Stimulated activated effector memory CD8-positive, alpha-beta T cell treated with anti-CD3 and anti-CD28 coated beads, Interleukin-12 subunit alpha, Interleukin-12 subunit beta, amount 100 ng/mL, for 72 hours (primary cell): ENCODE data around the gene CDAN1.
A peak's percentile ranks its signal among the peaks of the same experiment; 100 is the strongest.

Experiments
- ATAC-seq: fragments of 150-1000 bp; cut with Tn5 transposase; 2 replicates; pipeline ENCODE4 v1.10.0; 2021
- DNase-seq, 2 donors: peaks; one replicate each; pipeline ENCODE4 v3.0.0; 2021 to 2022; ENCODE audit warnings: low spot score in 2 of 2
- H3K27ac Mint-ChIP-seq: one replicate; pipeline ENCODE4 v1.8.0; 2022; ENCODE audit warnings: mild to moderate bottlenecking, mixed read lengths
- H3K36me3 Mint-ChIP-seq: one replicate; pipeline ENCODE4 v1.8.0; 2022; ENCODE audit warnings: mild to moderate bottlenecking, mixed read lengths
- H3K4me1 Mint-ChIP-seq: one replicate; pipeline ENCODE4 v1.8.0; 2022; ENCODE audit warnings: mixed read lengths
- H3K4me3 Mint-ChIP-seq: one replicate; pipeline ENCODE4 v1.8.0; 2022; ENCODE audit warnings: mild to moderate bottlenecking, mixed read lengths
- H3K9me3 Mint-ChIP-seq: one replicate; pipeline ENCODE4 v1.8.0; 2022; ENCODE audit warnings: mixed read lengths

Gene CDAN1

GRCh38 chr15:42744195-42744594, 7.3 kb upstream of the CDAN1 start:
- ATAC-seq (no peak), DNase-seq (no peak)
- no peak overlapping the region for H3K27ac Mint-ChIP-seq
- no peaks in the 10 kb centered on the region for H3K4me1 Mint-ChIP-seq
- H3K4me3 Mint-ChIP-seq: no peak overlapping the region
- peaks cover 21% of the 10 kb centered on the region for H3K36me3 Mint-ChIP-seq
- no peaks in the 10 kb centered on the region for H3K9me3 Mint-ChIP-seq

DNA sequence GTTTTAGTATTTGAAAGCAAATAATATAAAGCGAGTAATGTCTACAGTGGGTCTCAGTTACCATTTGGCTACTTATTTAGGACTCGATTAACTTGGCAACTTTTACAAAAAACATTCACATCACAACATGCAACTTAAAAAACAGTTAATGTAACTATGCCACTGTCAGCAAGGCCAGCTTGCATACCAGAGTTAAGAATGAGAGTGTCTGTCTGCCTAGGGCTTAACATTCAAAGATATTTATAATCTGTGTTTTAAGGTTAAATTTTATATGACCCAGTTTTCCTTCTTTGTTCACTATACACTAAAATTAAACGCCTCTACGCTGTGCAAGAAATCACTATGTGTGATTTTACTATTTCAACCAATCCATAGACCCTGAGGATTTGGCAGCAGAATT, 5.2 kb upstream of the CDAN1 start:
- ATAC-seq: no peak
- Mint-ChIP-seq H3K4me1 (peaks cover 6% of the 10 kb centered on the region), H3K4me3 (no peak overlapping the region)

GRCh38 chr15:42741710-42742109, 4.8 kb upstream of the CDAN1 start:
- H3K4me3 Mint-ChIP-seq: no peak overlapping the region
- H3K27ac Mint-ChIP-seq: no peak overlapping the region
- H3K9me3 Mint-ChIP-seq: no peaks in the 10 kb centered on the region
- peaks cover 21% of the 10 kb centered on the region for H3K36me3 Mint-ChIP-seq
- no peak for ATAC-seq
- DNase-seq: no peak
- H3K4me1 Mint-ChIP-seq: peaks cover 6% of the 10 kb centered on the region

More for the DNA sequence above, 5.2 kb upstream of the CDAN1 start:
- Mint-ChIP-seq H3K36me3 (peaks cover 21% of the 10 kb centered on the region), H3K27ac (no peak overlapping the region), H3K9me3 (no peaks in the 10 kb centered on the region)
- DNase-seq: no peak

DNA sequence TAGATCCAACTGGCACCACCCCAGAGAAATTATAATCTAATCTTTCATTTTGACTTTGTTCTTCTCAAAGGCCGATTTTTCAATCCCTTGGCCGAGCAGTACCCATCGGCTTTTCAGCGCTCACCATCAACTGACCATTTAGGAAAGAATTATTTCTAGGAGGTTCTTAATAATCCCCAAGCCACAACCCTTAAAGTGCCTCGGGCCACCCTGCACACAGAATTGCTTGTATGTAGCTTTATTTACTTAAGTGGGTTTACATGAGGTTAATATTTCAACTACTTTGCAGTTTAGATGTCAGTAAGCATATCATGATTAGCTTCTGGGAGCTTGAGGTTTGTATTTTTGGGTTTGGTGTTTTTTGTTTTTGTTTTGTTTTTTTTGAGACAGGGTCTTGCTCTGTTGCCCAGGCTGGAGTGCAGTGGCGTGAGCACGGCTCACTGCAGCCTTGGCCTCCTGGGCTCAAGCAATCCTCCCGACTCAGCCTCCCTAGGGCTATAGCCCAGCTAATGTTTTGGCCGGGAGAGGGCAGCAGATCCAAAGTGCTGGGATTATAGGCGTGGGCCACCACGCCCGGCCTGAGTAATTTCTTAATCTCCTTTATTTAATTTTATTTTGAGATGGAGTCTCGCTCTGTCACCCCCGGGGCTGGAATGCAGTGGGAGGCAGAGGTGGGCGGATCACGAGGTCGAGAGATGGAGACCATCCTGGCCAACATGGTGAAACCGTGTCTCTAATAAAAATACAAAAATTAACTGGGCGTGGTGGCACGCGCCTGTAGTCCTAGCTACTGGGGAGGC, 801 bp upstream of the CDAN1 start:
- peaks cover 18% of the 10 kb centered on the region for H3K4me1 Mint-ChIP-seq
- peak overlapping the region; percentile 68 for H3K4me3 Mint-ChIP-seq
- peaks cover 39% of the 10 kb centered on the region for H3K36me3 Mint-ChIP-seq
- H3K27ac Mint-ChIP-seq: peak overlapping the region; percentile 63
- no peak for DNase-seq
- no peaks in the 10 kb centered on the region for H3K9me3 Mint-ChIP-seq
- no peak for ATAC-seq

GRCh38 chr15:42736178-42736792, 643 bp downstream of the CDAN1 start:
- peaks cover 54% of the 10 kb centered on the region for H3K36me3 Mint-ChIP-seq
- H3K27ac Mint-ChIP-seq: peak overlapping the region; percentile 67
- H3K4me1 Mint-ChIP-seq: peaks cover 18% of the 10 kb centered on the region
- DNase-seq: peak; percentile 10 to 70
- H3K4me3 Mint-ChIP-seq: peak overlapping the region; percentile 68
- peak; percentile 51 for ATAC-seq
- H3K9me3 Mint-ChIP-seq: no peaks in the 10 kb centered on the region

DNA sequence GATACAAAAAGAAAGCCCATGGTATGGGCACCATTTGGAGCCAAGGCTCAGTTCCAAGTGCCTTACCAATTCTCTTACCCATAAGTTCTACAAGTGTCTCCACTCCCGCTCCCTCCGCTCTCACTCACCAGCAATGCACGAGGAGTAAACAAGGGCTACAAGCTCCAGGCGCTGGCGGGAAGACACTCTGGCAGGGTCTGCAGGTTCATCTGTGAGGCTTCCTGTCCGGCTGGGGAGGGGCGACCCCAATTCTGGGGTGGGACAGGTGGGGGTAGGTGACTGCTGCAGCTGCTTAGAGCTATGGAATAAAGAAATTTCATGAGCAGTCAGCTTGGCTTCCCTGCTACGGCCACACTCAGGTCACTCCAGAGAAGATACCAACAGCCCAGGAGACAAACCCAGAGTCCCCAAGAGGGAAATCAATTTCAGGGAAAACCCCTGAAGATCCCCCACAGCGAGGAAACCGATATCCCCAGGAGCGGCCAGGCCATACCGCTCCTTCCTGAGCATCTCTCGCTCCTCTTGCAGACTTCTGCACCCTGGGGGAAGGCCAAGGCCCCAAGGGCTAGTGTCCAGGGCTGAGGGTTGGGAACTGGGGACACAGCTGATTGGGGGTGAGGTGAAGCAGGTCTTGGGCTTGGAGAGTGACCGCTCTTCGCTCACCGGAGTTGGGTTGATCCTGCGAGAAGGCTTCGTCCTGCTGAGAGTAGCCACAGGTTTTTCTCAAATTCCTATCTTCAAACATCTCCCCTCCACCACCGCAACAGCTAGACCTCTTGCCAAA, 1.4 kb downstream of the CDAN1 start:
- H3K4me1 Mint-ChIP-seq: peaks cover 18% of the 10 kb centered on the region
- peaks cover 61% of the 10 kb centered on the region for H3K36me3 Mint-ChIP-seq
- peak overlapping the region; percentile 67 for H3K27ac Mint-ChIP-seq
- ATAC-seq: no peak
- peak in 1 of 2 donors; percentile 50 for DNase-seq
- H3K9me3 Mint-ChIP-seq: no peaks in the 10 kb centered on the region
- H3K4me3 Mint-ChIP-seq: peak overlapping the region; percentile 68

- H3K9me3 Mint-ChIP-seq: no peaks in the 10 kb centered on the region
- no peak for ATAC-seq
- H3K36me3 Mint-ChIP-seq: peaks cover 70% of the 10 kb centered on the region
- peak in 1 of 2 donors; percentile 42 for DNase-seq
- H3K4me3 Mint-ChIP-seq: peak overlapping the region; percentile 68
- peaks cover 18% of the 10 kb centered on the region for H3K4me1 Mint-ChIP-seq
- H3K27ac Mint-ChIP-seq: peak overlapping the region; percentile 67
Observed at GRCh38 chr15:42734076-42734672, 2.8 kb downstream of the CDAN1 start.

GRCh38 chr15:42733027-42733426, 3.9 kb downstream of the CDAN1 start:
- peaks cover 82% of the 10 kb centered on the region for H3K36me3 Mint-ChIP-seq
- H3K9me3 Mint-ChIP-seq: no peaks in the 10 kb centered on the region
- peaks cover 18% of the 10 kb centered on the region for H3K4me1 Mint-ChIP-seq
- DNase-seq (peak in 1 of 2 donors; percentile 32), ATAC-seq (no peak)
- no peak overlapping the region for H3K4me3 Mint-ChIP-seq
- H3K27ac Mint-ChIP-seq: peak overlapping the region; percentile 45

GRCh38 chr15:42732095-42732827, 4.7 kb downstream of the CDAN1 start:
- ATAC-seq: no peak
- no peak overlapping the region for H3K27ac Mint-ChIP-seq
- H3K4me3 Mint-ChIP-seq: no peak overlapping the region
- H3K36me3 Mint-ChIP-seq: peaks cover 86% of the 10 kb centered on the region
- DNase-seq: peak in 1 of 2 donors; percentile 43
- peaks cover 12% of the 10 kb centered on the region for H3K4me1 Mint-ChIP-seq
- H3K9me3 Mint-ChIP-seq: no peaks in the 10 kb centered on the region

GRCh38 chr15:42731461-42731860, 5.5 kb downstream of the CDAN1 start:
- Mint-ChIP-seq H3K36me3 (peaks cover 94% of the 10 kb centered on the region), H3K27ac (peak overlapping the region; percentile 75), H3K4me1 (peaks cover 12% of the 10 kb centered on the region), H3K4me3 (no peak overlapping the region), H3K9me3 (no peaks in the 10 kb centered on the region)
- ATAC-seq: no peak
- DNase-seq: peak in 1 of 2 donors; percentile 40

DNA sequence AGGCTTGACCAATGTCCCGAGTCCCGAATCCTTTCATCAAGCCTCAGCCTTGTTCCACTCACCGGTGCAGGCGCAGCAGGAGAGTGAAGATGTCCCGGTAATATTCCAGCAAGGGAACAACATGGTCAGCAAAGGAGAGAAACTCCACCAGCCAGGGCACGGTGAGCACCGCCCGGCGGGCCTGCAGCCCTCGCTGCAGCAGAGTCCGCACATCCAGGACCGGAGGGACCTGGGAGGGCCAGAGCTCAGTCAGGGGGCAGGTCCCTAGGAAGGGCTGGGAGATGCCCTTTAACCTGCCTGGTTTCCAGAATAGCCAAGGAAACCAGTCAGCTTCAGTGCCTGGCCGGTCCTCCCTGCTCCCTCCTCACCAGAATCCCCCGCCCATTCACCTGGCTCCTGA, 6.4 kb downstream of the CDAN1 start:
- no peak for ATAC-seq
- H3K4me1 Mint-ChIP-seq: peaks cover 7% of the 10 kb centered on the region
- H3K36me3 Mint-ChIP-seq: peaks cover 96% of the 10 kb centered on the region
- no peak overlapping the region for H3K4me3 Mint-ChIP-seq
- no peak overlapping the region for H3K27ac Mint-ChIP-seq
- peak in 1 of 2 donors; percentile 43 for DNase-seq
- H3K9me3 Mint-ChIP-seq: no peaks in the 10 kb centered on the region

- ATAC-seq (no peak), DNase-seq (peak in 1 of 2 donors; percentile 42)
- Mint-ChIP-seq H3K4me1 (peaks cover 7% of the 10 kb centered on the region), H3K4me3 (no peak overlapping the region), H3K27ac (peak overlapping the region; percentile 77), H3K9me3 (no peaks in the 10 kb centered on the region), H3K36me3 (peaks cover 96% of the 10 kb centered on the region)
Observed at GRCh38 chr15:42730135-42730534, 6.8 kb downstream of the CDAN1 start.

GRCh38 chr15:42729409-42729808, 7.5 kb downstream of the CDAN1 start:
- Mint-ChIP-seq H3K4me1 (peaks cover 6% of the 10 kb centered on the region), H3K36me3 (peaks cover 96% of the 10 kb centered on the region), H3K4me3 (no peak overlapping the region), H3K27ac (no peak overlapping the region), H3K9me3 (no peaks in the 10 kb centered on the region)
- peak in 1 of 2 donors; percentile 42 for DNase-seq
- ATAC-seq: peak; percentile 6

DNA sequence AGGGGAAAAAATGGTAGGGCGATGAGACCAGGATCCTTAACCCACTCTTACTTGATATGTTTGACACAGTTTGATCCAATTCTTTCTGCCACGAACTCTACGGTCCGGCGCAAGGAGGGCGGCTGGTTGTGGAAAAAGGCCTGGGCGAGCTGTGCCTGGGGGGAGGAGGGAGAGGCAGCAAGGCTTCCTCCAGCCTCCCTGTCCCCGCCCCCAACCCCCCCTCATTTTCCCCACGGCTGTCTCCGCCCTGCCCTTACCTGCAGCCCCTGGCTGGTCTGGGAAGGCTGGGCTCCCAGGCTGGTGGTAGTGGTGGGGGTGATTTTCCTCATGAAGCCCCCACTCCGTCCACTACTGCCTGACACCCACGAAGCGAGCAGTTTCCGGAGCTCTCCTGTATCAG, 8.0 kb downstream of the CDAN1 start:
- DNase-seq (no peak), ATAC-seq (no peak)
- Mint-ChIP-seq H3K4me1 (peaks cover 1% of the 10 kb centered on the region), H3K36me3 (peaks cover 96% of the 10 kb centered on the region), H3K27ac (no peak overlapping the region), H3K4me3 (no peak overlapping the region), H3K9me3 (no peaks in the 10 kb centered on the region)
